Hepatocyte (in vitro differentiated cells): ENCODE results near the gene SPRYD4. TPM values are rescaled to one million over a fixed set of nuclear protein-coding genes. Genes with fewer than 3 reads are reported as not detected.

Experiments used
- DNase-seq: peaks from one replicate; pipeline ENCODE4 v3.0.0-alpha.2; 2016; ENCODE audit warnings: low spot score
- H2AFZ ChIP-seq: fragments of 200-600 bp; sonication (generic); 2 replicates; pipeline ENCODE4 v1.6.0; 2016; ENCODE audit warnings: antibody characterized with exemption, mild to moderate bottlenecking
- H3K27ac ChIP-seq: fragments of 200-600 bp; sonication (generic); 2 replicates; pipeline ENCODE4 v1.5.1; 2016; ENCODE audit warnings: mild to moderate bottlenecking
- H3K27me3 ChIP-seq: fragments of 200-600 bp; sonication (generic); 2 replicates; pipeline ENCODE4 v1.6.1; 2016
- H3K36me3 ChIP-seq: fragments of 200-600 bp; sonication (generic); replicated peaks from 2 replicates; pipeline ENCODE4 v1.5.1; 2016; ENCODE audit warnings: low read depth; ENCODE audit not compliant: insufficient read depth
- H3K4me1 ChIP-seq: fragments of 200-600 bp; sonication (generic); 2 replicates; pipeline ENCODE4 v1.5.1; 2016; ENCODE audit warnings: mild to moderate bottlenecking, moderate library complexity; ENCODE audit not compliant: insufficient read depth
- H3K4me2 ChIP-seq: fragments of 200-600 bp; sonication (generic); 2 replicates; pipeline ENCODE4 v1.6.0; 2016
- H3K4me3 ChIP-seq: fragments of 200-600 bp; sonication (generic); 2 replicates; pipeline ENCODE4 v1.5.1; 2016; ENCODE audit warnings: mild to moderate bottlenecking
- H3K79me2 ChIP-seq: fragments of 200-600 bp; sonication (generic); 2 replicates; pipeline ENCODE4 v1.6.0; 2017; ENCODE audit warnings: mild to moderate bottlenecking
- H3K9me2 ChIP-seq: fragments of 200-600 bp; sonication (generic); replicated peaks from 2 replicates; pipeline ENCODE4 v1.6.0; 2017; ENCODE audit warnings: mild to moderate bottlenecking; ENCODE audit not compliant: insufficient read depth
- H3K9me3 ChIP-seq: fragments of 200-600 bp; sonication (generic); 2 replicates; pipeline ENCODE4 v1.5.1; 2016; ENCODE audit warnings: low read depth, mild to moderate bottlenecking
- H4K20me1 ChIP-seq: fragments of 200-600 bp; sonication (generic); 2 replicates; pipeline ENCODE4 v1.6.0; 2016; ENCODE audit warnings: mild to moderate bottlenecking; ENCODE audit not compliant: insufficient read depth, poor library complexity, severe bottlenecking
- CTCF ChIP-seq: fragments of 200-600 bp; sonication (generic); IDR thresholded peaks from 2 replicates; pipeline ENCODE4 v1.5.1; 2016; ENCODE audit warnings: antibody characterized with exemption, mild to moderate bottlenecking; ENCODE audit not compliant: poor library complexity
- EZH2 ChIP-seq: fragments of 200-600 bp; sonication (generic); IDR thresholded peaks from 2 replicates; pipeline ENCODE4 v1.6.1; 2016; ENCODE audit warnings: antibody characterized with exemption, mild to moderate bottlenecking, borderline replicate concordance
- EZH2phosphoT487 ChIP-seq: fragments of 200-600 bp; sonication (generic); IDR thresholded peaks from one replicate; pipeline ENCODE4 v1.6.1; 2018; ENCODE audit warnings: antibody characterized with exemption, mild to moderate bottlenecking, low read depth, moderate library complexity; ENCODE audit not compliant: unreplicated experiment, severe bottlenecking
- WGBS: methylation state at CpG from one replicate; pipeline ENCODE4 v1.1.6; 2016; ENCODE audit warnings: low lambda C conversion rate; ENCODE audit errors: missing lambda C conversion rate; 5-methylcytosine and 5-hydroxymethylcytosine counted together
- polyA plus RNA-seq: library from polyadenylated mRNA; unstranded; fragments of >200 nt; fragmentation: Nextera tagmentation; extraction: Ambion mirVana; gene quantifications from 2 replicates; pipeline ENCODE4 v1.2.1, GENCODE V29; 2016
- total RNA-seq: library from RNA; depleted of rRNA; stranded (reverse); fragments of >200 nt; gene quantifications from 2 replicates; pipeline ENCODE4 v1.2.3, GENCODE V29; 2014

The SPRYD4 gene
- total and polyA plus RNA-seq, 2 experiments from 2014 or later, result 2.5 to 3.2 TPM

GRCh38 chr12:56425940-56426438 lies 42.4 kb upstream of the SPRYD4 start:
- Histone ChIP-seq H2AFZ (no peak overlapping the region), H3K9me3 (no peaks in the 10 kb centered on the region), H3K4me1 (no peaks in the 10 kb centered on the region), H3K27me3 (no peaks in the 10 kb centered on the region), H3K79me2 (no peaks in the 10 kb centered on the region), H3K27ac (no peak overlapping the region), H3K36me3 (no peaks in the 10 kb centered on the region), H4K20me1 (no peaks in the 10 kb centered on the region), H3K4me3 (no peak overlapping the region), H3K9me2 (no peaks in the 10 kb centered on the region), H3K4me2 (no peak overlapping the region)
- 64% methylated on average over 3 of the region's 3 CpGs for WGBS
- no peak for TF ChIP-seq CTCF
- no peak for TF ChIP-seq EZH2
- TF ChIP-seq EZH2phosphoT487, result no peak
- DNase-seq, result no peak

- Histone ChIP-seq H3K4me1 (no peaks in the 10 kb centered on the region), H3K79me2 (peaks cover 4% of the 10 kb centered on the region), H3K4me2 (no peak overlapping the region), H3K4me3 (no peak overlapping the region), H3K9me3 (no peaks in the 10 kb centered on the region), H3K36me3 (no peaks in the 10 kb centered on the region), H2AFZ (no peak overlapping the region), H3K27me3 (no peaks in the 10 kb centered on the region), H3K27ac (no peak overlapping the region), H4K20me1 (no peaks in the 10 kb centered on the region), H3K9me2 (no peaks in the 10 kb centered on the region)
- DNase-seq, result no peak
- no peak for TF ChIP-seq EZH2phosphoT487
- TF ChIP-seq CTCF, result no peak
- TF ChIP-seq EZH2, result no peak
- WGBS, result 98% methylated on average over 11 of the region's 11 CpGs
Observed at GRCh38 chr12:56431288-56431687, 37.1 kb upstream of the SPRYD4 start.

GRCh38 chr12:56431850-56432249 lies 36.5 kb upstream of the SPRYD4 start:
- H3K36me3 ChIP-seq, result no peaks in the 10 kb centered on the region
- H3K4me2 ChIP-seq, result no peak overlapping the region
- H3K27ac ChIP-seq, result no peak overlapping the region
- TF ChIP-seq EZH2phosphoT487 (no peak), CTCF (no peak), EZH2 (no peak)
- H3K27me3 ChIP-seq, result no peaks in the 10 kb centered on the region
- H4K20me1 ChIP-seq, result no peaks in the 10 kb centered on the region
- no peaks in the 10 kb centered on the region for H3K9me3 ChIP-seq
- no peak overlapping the region for H3K4me3 ChIP-seq
- 99% methylated on average over 3 of the region's 3 CpGs for WGBS
- no peaks in the 10 kb centered on the region for H3K9me2 ChIP-seq
- peaks cover 10% of the 10 kb centered on the region for H3K79me2 ChIP-seq
- no peak for DNase-seq
- no peaks in the 10 kb centered on the region for H3K4me1 ChIP-seq
- H2AFZ ChIP-seq, result no peak overlapping the region

- Histone ChIP-seq H2AFZ (no peak overlapping the region), H3K79me2 (peaks cover 24% of the 10 kb centered on the region), H4K20me1 (no peaks in the 10 kb centered on the region), H3K27me3 (no peaks in the 10 kb centered on the region), H3K4me2 (no peak overlapping the region), H3K4me3 (no peak overlapping the region), H3K36me3 (no peaks in the 10 kb centered on the region), H3K9me3 (no peaks in the 10 kb centered on the region), H3K4me1 (no peaks in the 10 kb centered on the region), H3K27ac (no peak overlapping the region), H3K9me2 (no peaks in the 10 kb centered on the region)
- no peak for TF ChIP-seq CTCF
- no peak for TF ChIP-seq EZH2
- no peak for TF ChIP-seq EZH2phosphoT487
- 92% methylated on average over 6 of the region's 6 CpGs for WGBS
- DNase-seq, result no peak
Observed at GRCh38 chr12:56434828-56435227, 33.5 kb upstream of the SPRYD4 start.
